T-helper 17 cell (primary cell): ENCODE measurements around the gene EPAS1. TPM values are rescaled to one million over a fixed set of nuclear protein-coding genes. Genes with fewer than 3 reads are reported as not detected.

ENCODE experiments used
- ATAC-seq: fragments of 150-1000 bp; cut with Tn5 transposase; 2 replicates; pipeline ENCODE4 v1.10.0; 2021; ENCODE audit warnings: mild to moderate bottlenecking, moderate library complexity
- DNase-seq, 3 donors: peaks; one replicate each; pipeline versions ENCODE4 v3.0.0 to v3.0.0-alpha.2; 2020 to 2021
- H3K9me3 ChIP-seq: one replicate; pipeline ENCODE4 v1.7.0; 2013; ENCODE audit warnings: low read length, mild to moderate bottlenecking; ENCODE audit not compliant: control insufficient read depth, poor library complexity, severe bottlenecking
- H3K27ac Mint-ChIP-seq: one replicate; pipeline ENCODE4 v1.8.0; 2022; ENCODE audit warnings: mild to moderate bottlenecking, moderate library complexity, mixed read lengths
- H3K27me3 Mint-ChIP-seq: one replicate; pipeline ENCODE4 v1.8.0; 2022; ENCODE audit warnings: mixed read lengths
- H3K36me3 Mint-ChIP-seq: one replicate; pipeline ENCODE4 v1.8.0; 2022; ENCODE audit warnings: low read depth, mixed read lengths
- H3K4me1 Mint-ChIP-seq: one replicate; pipeline ENCODE4 v1.8.0; 2022; ENCODE audit warnings: mild to moderate bottlenecking, mixed read lengths
- H3K4me3 Mint-ChIP-seq: one replicate; pipeline ENCODE4 v1.8.0; 2022; ENCODE audit warnings: mild to moderate bottlenecking, moderate library complexity, mixed read lengths
- total RNA-seq, 4 donors: library from RNA in 2 of 4; stranded (reverse) in 2 of 4; gene quantifications; one replicate each; pipeline ENCODE4 v1.2.3 and lab custom pipeline; 2022 to 2026

Gene EPAS1
- total RNA-seq, 2 donors from 2014 or later: 0.97 to 9.1 TPM

- Mint-ChIP-seq H3K27ac (peak overlapping the region; percentile 3), H3K36me3 (no peaks in the 10 kb centered on the region), H3K4me3 (no peak overlapping the region), H3K4me1 (no peaks in the 10 kb centered on the region), H3K27me3 (peaks cover 38% of the 10 kb centered on the region)
- DNase-seq: no peak
- H3K9me3 ChIP-seq: no peaks in the 10 kb centered on the region
- no peak for ATAC-seq
These were observed 28.1 kb downstream of the EPAS1 start for GRCh38 chr2:46325182-46325928.

GRCh38 chr2:46326231-46326980 is 29.2 kb downstream of the EPAS1 start:
- ATAC-seq: no peak
- Mint-ChIP-seq H3K36me3 (no peaks in the 10 kb centered on the region), H3K4me1 (no peaks in the 10 kb centered on the region), H3K4me3 (no peak overlapping the region), H3K27me3 (peaks cover 37% of the 10 kb centered on the region), H3K27ac (no peak overlapping the region)
- no peaks in the 10 kb centered on the region for H3K9me3 ChIP-seq
- DNase-seq: no peak

GRCh38 chr2:46327627-46328026 is 30.4 kb downstream of the EPAS1 start:
- H3K27me3 Mint-ChIP-seq: peaks cover 39% of the 10 kb centered on the region
- H3K4me1 Mint-ChIP-seq: no peaks in the 10 kb centered on the region
- DNase-seq (no peak), ATAC-seq (no peak)
- no peak overlapping the region for H3K27ac Mint-ChIP-seq
- H3K4me3 Mint-ChIP-seq: no peak overlapping the region
- H3K36me3 Mint-ChIP-seq: no peaks in the 10 kb centered on the region
- no peaks in the 10 kb centered on the region for H3K9me3 ChIP-seq

GRCh38 chr2:46328291-46328690 is 31.1 kb downstream of the EPAS1 start:
- ATAC-seq (no peak), DNase-seq (no peak)
- H3K9me3 ChIP-seq: no peaks in the 10 kb centered on the region
- no peak overlapping the region for H3K4me3 Mint-ChIP-seq
- H3K4me1 Mint-ChIP-seq: peaks cover 2% of the 10 kb centered on the region
- H3K27ac Mint-ChIP-seq: no peak overlapping the region
- peaks cover under 1% of the 10 kb centered on the region for H3K36me3 Mint-ChIP-seq
- H3K27me3 Mint-ChIP-seq: peaks cover 42% of the 10 kb centered on the region

- Mint-ChIP-seq H3K36me3 (peaks cover 3% of the 10 kb centered on the region), H3K4me3 (no peak overlapping the region), H3K27me3 (peaks cover 42% of the 10 kb centered on the region), H3K4me1 (peaks cover 6% of the 10 kb centered on the region), H3K27ac (no peak overlapping the region)
- DNase-seq (no peak), ATAC-seq (no peak)
- H3K9me3 ChIP-seq: no peaks in the 10 kb centered on the region
These were observed 31.6 kb downstream of the EPAS1 start for GRCh38 chr2:46328829-46329228.

- Mint-ChIP-seq H3K27ac (no peak overlapping the region), H3K4me1 (peaks cover 8% of the 10 kb centered on the region), H3K27me3 (peaks cover 39% of the 10 kb centered on the region), H3K36me3 (peaks cover 3% of the 10 kb centered on the region), H3K4me3 (no peak overlapping the region)
- no peaks in the 10 kb centered on the region for H3K9me3 ChIP-seq
- ATAC-seq (no peak), DNase-seq (no peak)
These were observed 32.1 kb downstream of the EPAS1 start for GRCh38 chr2:46329340-46329739.

GRCh38 chr2:46329803-46330775 is 32.9 kb downstream of the EPAS1 start:
- peaks cover 11% of the 10 kb centered on the region for H3K4me1 Mint-ChIP-seq
- H3K4me3 Mint-ChIP-seq: no peak overlapping the region
- H3K36me3 Mint-ChIP-seq: peaks cover 3% of the 10 kb centered on the region
- H3K9me3 ChIP-seq: no peaks in the 10 kb centered on the region
- H3K27ac Mint-ChIP-seq: no peak overlapping the region
- no peak for ATAC-seq
- H3K27me3 Mint-ChIP-seq: peaks cover 41% of the 10 kb centered on the region
- no peak for DNase-seq

- Mint-ChIP-seq H3K4me1 (peaks cover 11% of the 10 kb centered on the region), H3K27ac (no peak overlapping the region), H3K36me3 (peaks cover 3% of the 10 kb centered on the region), H3K4me3 (no peak overlapping the region), H3K27me3 (peaks cover 42% of the 10 kb centered on the region)
- no peak for ATAC-seq
- DNase-seq: no peak
- no peaks in the 10 kb centered on the region for H3K9me3 ChIP-seq
These were observed 34.0 kb downstream of the EPAS1 start for GRCh38 chr2:46331109-46331766.

- no peaks in the 10 kb centered on the region for H3K9me3 ChIP-seq
- Mint-ChIP-seq H3K27me3 (peaks cover 42% of the 10 kb centered on the region), H3K27ac (peak overlapping the region; percentile 19), H3K4me1 (peaks cover 13% of the 10 kb centered on the region), H3K4me3 (no peak overlapping the region), H3K36me3 (peaks cover 3% of the 10 kb centered on the region)
- ATAC-seq: no peak
- DNase-seq: no peak
These were observed 35.6 kb downstream of the EPAS1 start for GRCh38 chr2:46332686-46333281.

GRCh38 chr2:46333912-46334311 is 36.7 kb downstream of the EPAS1 start:
- H3K9me3 ChIP-seq: no peaks in the 10 kb centered on the region
- Mint-ChIP-seq H3K27ac (no peak overlapping the region), H3K4me3 (no peak overlapping the region), H3K27me3 (peaks cover 42% of the 10 kb centered on the region), H3K36me3 (peaks cover 3% of the 10 kb centered on the region), H3K4me1 (peaks cover 16% of the 10 kb centered on the region)
- DNase-seq (no peak), ATAC-seq (no peak)

- Mint-ChIP-seq H3K27ac (no peak overlapping the region), H3K4me1 (peaks cover 16% of the 10 kb centered on the region), H3K36me3 (peaks cover 3% of the 10 kb centered on the region), H3K27me3 (peaks cover 35% of the 10 kb centered on the region), H3K4me3 (no peak overlapping the region)
- no peaks in the 10 kb centered on the region for H3K9me3 ChIP-seq
- no peak for ATAC-seq
- DNase-seq: no peak
These were observed 37.4 kb downstream of the EPAS1 start for GRCh38 chr2:46334389-46335271.
